ENCODE measurements around the gene SLC44A1.
"Not testable (repeated sequence)": the region's sequence is repeated elsewhere in the genome, so short reads cannot be mapped to it uniquely, and the experiment has no call there.

The SLC44A1 gene

DNA sequence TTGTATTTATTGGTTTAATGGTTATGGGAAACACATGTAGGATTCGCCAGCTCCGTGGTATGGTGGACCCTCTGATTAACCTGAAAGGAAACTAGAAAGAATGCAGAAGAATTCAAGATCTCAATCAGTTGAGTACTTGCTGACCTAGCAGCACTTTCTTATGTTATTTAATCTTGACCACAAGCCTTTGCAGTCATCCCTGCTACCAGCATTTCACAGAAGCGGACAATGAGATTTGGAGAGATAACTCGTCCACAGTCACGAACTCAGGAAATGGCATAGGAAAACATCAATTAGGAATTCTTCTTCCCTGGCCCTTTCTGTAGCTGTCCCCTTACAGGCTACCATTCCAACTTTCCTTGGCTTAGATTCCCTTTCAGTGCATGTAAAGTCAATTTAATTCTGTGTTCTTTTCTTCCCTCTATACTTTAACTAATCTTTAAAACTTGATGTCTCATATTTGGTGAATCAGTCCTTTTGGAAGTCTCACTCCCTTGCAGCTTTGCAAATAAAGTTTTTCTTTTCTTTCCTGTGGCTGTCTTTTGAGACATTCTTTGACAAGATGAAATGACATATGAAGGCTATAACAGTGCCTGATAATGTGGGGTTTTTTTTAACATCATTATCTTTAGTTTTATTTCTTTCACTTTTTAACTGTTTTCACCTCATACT is 1.3 kb upstream of the SLC44A1 start:
- DNase-seq, result no peak

DNA sequence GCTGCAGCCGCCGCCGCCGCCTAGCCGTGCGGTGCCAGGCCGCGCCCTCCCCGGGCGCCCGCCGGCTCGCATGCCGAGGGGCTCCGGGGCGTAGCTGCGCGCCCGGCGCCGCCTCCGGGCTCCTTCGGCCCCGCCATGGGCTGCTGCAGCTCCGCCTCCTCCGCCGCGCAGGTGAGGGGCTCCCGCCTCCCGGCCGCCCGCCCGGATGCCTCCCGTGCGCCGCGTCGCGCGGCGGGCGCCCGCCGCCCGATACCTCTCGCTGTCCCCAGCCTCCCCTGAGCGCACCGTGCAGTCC is 230 bp downstream of the SLC44A1 start:
- DNase-seq, result no peak

DNA sequence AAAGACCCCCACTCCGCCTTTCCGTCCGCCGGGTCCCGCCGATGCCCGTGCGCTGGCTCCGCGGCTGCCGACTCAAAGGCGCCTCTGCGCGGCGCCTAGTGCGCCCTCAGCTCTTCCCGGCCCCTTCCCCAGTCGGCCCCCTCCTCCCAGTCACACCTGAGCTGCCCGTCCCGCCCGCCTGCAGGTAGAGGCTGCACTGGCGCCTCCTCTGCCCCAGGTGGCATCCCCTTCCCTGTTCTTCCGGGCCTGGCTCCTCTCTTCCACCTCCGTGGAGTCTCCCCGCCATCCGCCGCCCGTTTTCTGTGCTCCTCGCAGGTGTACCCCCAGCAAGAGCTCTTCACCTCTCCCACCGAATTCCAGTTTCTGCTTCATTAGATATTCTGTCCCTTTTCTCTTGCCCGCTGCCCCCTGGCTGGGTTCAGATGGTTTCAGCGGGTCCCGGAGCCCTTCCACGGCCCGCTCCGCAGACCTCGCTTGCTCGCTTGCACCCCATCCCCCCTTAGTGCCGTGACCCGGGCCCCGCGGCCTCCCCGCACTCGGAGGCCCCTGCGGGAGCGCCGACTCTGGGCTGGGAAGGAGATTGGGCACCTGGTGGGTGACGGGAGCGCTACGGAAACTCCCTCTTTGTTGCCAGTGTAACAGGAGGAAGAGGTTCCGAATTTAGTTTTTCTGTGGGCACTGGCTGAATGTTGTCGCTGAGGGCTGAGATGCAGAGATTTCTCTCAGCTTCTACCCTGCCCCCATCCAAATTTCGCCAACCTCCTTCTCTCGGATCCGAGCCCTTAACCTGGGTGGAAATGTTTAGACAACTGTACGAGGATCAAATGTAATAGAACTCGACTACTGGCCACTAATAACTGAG is 809 bp downstream of the SLC44A1 start:
- DNase-seq, result peak; percentile 57

DNA sequence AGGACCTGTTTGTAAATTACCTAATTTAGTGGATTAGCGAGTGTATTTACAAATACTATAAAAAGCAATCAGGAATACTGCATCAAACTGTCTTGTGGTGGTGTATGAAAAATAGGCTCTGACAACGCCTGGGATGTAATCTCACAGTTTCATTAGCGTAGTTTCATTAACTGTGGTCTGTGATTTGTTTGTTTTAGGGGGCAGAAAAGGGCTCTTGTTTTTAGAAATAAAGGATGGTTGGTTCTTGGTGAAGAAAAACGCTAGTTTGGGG is 1.4 kb downstream of the SLC44A1 start:
- no peak for DNase-seq

DNA sequence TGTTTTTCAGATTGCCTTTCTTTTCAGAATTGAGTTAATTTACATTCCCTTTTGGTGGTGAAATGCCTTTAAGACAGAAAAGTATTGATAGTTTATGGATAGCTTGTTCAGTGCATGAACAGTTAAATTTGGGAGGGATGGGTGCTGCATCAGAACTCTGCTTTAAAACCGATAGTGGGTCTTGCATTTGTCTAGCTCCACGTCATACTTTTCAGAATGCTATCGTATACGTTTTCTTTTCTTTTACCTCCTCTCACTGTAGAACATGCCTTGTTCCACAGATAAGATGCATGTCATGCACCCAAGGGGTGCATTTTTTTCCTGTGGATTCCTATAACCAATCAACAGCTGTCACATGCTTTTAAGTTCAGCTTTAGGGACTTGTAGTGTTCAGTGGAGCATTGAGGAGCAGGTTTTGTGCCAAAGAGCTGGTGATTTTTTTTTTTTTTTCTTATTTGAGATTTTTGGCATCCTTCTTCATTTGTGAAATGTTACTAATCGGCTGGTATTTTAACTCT is 2.3 kb downstream of the SLC44A1 start:
- DNase-seq, result no peak

DNA sequence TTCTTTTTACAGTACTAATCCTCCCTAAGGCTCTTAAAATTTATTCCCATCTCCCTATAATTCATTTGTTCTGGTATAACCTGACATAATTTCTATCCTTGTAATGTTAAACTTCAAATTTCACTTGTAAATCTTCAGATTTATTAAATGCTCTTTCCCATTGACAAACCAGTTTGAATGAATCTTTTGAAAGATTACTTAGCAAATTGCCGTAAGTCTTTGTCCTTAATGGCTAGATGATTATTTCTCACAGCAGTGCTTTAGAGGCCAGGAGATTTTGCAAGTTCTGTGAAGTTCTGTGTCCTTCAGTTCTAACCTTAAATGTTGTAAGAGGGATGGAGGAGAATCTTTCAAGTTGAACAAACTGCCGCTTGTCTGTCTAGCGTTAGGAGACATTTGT is 4.2 kb downstream of the SLC44A1 start:
- DNase-seq, result no peak

DNA sequence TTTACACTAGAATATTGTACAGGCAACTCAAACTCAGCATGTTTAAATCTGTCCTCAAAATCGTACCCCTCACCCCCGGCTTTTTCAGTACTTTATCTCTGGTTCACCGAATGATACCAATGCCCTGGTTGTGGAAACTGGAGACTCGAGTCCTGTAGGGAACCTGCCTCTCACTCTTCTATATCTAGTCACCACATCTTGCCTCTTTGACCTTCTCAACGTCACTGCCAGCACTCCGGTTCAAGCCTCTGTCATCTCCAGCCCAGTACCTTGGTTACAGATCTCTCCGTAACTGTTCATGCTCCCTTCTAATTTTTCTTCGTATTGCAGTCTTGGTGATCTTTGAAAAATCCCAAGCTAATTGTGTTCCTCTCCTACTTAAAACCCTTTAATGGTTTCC is 6.7 kb downstream of the SLC44A1 start:
- DNase-seq, result no peak

DNA sequence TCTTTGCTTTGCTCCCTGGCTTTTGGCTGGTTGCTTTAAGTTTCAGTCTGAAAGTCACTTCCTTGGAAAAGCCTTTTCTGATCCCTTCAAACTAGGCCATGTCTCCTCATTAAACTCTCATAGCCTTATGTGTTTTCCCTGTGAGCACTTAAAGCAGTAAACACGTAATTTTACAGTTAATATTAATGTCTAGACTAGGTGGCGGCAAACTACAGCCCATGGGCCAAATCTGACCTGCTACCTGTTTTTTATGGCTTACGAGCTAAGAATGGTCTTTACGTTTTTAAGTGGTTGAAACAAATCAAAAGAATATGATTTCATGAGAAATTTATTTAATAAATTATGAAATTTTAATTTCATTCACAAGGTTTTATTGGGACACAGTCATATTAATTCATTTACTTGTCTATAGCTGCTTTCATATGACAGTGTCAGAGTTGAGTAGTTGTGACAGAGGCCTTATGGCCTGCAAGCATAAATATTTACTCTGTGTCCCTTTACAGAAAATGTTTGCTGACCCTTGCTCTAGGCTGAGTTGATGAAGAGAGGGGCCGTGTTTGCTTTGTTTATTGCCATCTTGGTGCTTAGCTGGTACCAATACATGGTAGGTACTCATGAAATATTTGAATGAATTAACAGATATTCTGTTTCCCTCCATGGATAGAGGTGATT is 7.4 kb downstream of the SLC44A1 start:
- DNase-seq, result no peak

DNA sequence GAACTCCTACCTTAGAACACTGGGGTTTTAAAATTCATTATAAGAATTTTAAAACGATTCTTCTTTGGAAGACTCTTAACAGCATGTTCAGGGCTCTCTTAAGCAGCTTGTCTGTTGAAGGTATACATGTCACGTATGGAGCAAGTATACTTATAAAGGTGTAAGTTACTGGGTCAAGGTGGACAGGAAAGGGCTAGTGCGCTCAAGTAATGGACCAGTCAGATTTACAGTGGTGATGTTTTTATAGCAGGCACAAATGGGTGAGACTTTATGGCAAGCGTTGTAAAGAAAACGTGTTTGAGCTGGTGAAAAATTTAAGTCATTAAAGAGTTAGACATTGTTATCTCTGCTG is 7.9 kb downstream of the SLC44A1 start:
- no peak for DNase-seq

DNA sequence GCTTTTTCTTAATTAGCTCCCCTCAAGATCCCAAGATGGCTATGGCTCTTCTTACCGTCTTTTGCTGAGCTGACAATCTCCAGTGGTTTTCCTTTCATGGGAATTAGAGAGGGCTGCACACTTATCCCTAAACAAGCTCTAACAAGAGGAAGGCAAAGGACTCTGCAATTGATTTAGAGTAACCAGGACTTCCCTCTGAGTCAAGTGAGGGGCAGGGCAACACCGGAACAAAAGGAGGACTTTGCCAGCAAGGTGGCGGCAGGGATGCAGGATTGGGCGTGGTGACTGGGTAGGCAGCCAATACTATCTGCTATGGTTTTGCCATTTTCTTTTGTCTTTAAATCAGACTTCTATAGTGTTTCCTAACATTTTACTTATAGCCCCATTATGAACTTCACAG is 9.8 kb downstream of the SLC44A1 start:
- DNase-seq, result no peak

DNA sequence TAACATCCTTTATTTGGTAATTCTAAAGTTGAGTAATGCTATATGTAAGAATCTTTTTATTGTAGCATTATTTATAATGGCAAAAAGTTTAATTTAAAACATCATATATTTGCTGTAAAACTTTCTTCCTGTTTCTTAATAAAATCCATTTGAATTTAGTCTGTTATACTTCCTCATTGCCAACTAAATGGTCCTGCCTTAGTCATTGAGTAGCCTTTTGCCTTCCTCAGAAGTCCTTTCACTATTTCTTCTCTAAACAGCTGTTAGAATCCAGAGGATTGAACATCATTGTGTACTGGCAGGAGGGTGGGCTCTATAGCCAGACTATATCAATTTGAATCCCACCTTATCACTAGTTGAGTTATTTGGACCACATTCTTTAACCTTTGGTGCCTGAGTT is 11.0 kb downstream of the SLC44A1 start:
- no peak for DNase-seq

DNA sequence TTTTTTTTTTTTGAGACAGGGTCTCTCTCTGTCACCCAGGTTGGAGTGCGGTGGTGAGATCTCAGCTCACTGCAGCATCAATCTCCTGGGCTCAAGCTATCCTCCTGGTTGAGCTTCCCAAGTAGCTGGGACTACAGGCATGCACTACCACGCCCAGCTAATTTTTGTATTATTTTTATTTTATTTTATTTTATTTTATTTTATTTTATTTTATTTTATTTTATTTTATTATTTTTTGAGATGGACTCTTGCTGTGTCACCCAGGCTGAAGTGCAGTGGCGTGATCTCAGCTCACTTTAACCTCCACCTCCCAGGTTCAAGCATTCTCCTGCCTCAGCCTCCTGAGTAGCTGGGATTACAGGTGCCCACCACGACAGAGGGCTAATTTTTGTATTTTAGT is 12.1 kb downstream of the SLC44A1 start:
- DNase-seq, result not testable (repeated sequence)

DNA sequence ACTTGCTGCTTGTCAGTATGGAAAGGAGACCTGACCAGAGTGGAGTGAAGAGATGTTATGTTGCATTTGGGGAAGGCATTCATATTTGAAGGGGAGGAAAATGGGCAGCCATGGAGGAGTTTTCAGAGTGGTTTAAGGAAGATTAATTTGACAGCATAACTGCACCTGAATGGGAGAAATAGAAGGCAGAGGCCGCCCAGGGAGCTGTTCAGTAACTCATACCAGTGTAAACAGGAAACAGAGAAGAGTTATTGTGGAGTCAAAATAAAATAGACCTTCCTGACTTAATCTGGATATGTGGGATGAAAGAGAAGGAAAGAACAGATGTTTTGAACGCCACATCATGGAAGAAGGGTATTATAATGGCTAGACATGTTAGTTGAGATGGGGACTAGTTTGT is 13.4 kb downstream of the SLC44A1 start:
- no peak for DNase-seq

DNA sequence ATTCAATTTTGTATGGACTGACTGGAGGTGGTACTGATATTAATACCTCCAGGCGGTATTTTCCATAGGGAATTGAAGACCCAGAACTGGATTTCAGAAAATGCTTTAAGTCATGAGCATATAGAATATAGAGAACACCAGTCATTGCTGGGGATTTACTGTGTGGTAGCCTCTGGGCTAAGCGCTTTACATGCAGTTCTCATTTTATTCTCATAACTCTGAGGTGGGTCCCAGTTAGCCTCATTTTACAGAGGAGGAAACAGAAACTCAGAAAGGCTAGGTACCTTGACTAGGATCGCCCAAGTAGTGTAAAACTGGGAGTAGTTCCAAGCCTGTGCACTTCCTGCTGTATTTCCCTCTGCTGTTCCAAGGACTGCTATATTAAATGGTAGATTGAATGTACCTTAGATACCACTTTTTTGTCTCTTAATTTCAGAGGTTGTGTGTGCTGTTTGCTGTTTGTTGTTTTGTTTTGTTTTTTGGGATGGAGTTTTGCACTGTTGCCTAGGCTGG is 13.8 kb downstream of the SLC44A1 start:
- no peak for DNase-seq

DNA sequence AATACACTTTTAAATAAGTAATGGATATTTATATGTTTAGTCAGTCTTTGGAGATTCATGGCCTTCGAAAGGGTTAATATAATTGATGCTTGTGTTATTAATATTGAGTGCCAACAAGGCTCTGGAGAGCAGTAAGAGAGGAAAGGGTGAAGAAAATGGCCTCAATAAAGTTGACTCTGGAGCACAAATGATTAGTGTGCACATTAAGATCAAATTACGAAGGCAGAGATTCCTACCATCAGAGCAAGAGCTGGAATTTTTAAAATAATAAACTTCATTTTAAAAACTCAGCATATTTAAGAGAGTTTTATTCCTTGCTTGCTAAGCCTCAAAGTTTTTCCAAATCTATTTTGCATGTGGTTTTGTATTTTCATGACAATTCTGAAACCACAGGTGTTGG is 14.8 kb downstream of the SLC44A1 start:
- DNase-seq, result no peak

DNA sequence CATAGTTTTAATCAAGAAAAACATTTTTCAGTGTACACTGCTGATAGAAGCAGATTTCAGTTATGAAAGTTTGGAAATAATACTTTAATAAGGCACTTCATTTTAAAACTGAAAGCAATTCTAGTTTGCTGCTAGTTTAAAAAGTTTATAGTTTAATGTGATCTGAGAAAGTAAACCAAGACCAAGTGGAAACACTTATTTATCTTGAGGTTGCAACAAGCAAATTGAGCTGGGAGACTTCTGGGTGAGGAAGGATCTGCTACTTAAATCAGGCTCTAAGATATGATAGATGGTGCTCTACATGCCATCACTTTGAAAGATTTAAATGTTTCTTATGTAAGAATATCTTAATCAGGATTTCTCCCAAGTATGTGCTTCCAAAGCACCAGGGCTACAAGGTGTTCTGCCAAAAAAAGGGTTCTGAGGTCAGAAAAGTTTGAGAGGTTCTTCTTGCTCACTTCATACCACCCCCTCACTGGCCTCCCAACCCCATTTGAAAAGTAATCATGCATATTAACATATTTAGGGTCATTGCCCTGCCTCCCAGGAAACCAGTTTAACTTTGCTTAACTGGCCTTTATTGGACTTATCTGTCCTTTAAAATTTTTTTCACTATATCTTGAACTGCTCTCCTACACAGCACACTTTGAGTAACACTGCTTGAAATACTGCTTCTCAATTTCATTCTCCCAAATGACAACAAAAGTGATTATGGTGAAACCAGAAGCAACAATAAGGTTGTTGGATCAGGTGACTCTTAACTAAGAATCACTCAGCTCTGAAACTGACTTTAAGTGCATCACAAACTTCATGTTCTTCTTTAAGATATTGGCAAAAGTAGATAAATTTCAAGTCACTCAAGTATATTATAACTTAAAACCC is 15.5 kb downstream of the SLC44A1 start:
- DNase-seq, result no peak

DNA sequence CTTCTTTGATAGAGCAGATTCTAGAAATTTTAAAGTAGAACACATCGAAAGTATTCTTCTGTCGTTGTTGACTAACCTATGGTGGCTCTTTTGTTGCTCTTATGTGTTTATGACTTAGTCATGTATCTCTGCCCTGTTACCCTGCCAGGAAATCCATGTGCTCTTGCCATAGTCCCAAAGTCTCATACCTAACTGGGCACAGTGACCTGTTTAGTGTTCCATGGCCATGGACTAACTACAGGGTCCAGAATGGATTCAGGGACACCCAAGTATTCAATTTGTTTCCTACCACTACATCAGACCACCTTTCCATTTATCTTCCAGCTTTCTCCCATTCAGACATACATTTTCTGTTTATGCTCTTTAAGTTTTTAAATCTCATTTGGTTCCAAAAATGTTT is 18.0 kb downstream of the SLC44A1 start:
- no peak for DNase-seq

DNA sequence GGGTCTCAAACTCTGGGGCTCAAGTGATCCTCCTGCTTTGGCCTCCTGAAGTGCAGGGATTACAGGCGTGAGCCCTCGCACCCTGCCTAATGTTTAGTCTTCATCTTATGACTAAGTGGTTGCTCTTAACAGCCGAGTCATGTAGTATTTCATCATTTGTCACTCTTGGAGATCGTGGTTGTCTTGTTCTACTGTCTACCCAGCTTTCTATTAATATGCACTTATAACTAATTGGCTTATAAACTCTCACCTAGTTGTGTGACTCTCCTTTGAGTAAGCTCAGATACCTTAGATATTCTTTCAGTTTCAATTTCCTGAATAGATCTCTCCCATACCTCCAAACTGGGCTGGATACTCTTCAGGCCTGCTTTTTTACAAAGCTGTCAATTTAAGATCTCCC is 19.9 kb downstream of the SLC44A1 start:
- no peak for DNase-seq

DNA sequence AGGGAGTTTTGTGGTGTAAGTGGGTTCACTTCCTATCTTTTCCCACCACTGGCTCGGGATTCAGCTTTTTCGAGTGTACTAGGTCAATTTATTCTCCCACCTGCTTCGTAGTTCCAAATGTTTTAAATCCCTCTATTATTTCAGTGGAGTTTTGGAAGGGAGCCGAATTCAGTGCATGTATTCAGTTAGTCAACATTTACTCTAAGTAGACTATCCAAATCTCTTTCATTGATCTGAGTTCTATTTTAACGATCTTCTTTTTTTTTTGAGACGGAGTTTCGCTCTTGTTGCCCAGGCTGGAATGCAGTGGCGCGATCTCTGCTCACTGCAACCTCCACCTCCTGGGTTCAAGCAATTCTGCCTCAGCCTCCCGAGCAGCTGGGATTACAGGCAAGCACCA is 23.8 kb downstream of the SLC44A1 start:
- not testable (repeated sequence) for DNase-seq

DNA sequence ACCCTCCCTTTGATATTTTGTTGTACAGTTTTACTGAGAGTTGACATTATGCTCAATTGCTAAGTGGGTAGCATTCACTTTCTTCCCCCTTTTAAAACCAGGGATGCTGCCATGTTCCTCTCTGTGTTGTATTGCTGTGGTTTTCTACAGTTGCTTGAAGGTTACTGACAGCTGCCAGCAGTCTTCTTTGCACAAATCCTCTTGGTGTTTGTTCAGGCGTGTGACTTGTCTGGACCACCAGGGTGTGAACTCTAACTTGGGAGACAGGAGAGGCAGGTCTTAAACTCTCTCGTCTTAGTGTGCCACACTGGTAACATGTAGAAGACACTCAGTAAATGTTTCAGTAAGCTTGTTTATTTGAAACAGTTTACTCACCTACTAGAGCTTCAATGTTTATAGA is 25.1 kb downstream of the SLC44A1 start:
- DNase-seq, result no peak

DNA sequence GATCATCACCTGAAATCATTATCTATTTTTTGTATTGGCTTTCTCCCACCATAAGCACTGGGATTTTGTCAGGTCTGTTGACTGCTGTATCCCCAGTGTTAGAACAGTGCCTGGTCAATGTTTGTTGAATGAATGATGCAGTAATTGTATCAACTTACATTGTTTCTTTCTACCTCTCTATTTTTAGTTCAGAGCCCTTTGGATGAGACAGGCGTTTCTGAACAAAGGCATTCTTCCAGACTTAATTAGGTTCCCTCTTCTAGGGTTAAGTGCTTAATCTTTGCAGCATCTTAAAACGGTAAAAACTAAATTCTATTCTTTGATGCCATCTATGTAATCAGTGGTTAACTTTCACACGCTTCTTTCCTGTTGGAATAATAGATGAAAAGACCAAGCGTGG is 26.3 kb downstream of the SLC44A1 start:
- no peak for DNase-seq

DNA sequence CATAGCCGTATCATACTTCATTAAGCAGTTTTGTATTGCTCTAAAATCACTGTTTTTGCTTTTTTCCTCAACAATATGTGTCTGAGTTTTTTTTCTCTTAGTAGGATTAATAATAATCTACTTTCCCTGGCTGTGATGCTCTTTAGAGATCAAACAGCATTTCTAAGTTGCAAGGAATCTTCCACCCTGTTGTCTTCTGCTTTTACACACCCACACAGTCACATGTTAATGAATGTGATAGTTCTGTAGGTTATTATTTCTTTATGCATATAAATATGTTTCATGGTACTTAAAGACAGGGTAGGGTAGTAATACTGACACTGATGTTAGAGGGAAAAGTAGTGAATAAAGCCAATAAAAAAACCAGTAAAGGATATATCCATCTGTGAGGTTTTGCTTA is 29.3 kb downstream of the SLC44A1 start:
- no peak for DNase-seq

DNA sequence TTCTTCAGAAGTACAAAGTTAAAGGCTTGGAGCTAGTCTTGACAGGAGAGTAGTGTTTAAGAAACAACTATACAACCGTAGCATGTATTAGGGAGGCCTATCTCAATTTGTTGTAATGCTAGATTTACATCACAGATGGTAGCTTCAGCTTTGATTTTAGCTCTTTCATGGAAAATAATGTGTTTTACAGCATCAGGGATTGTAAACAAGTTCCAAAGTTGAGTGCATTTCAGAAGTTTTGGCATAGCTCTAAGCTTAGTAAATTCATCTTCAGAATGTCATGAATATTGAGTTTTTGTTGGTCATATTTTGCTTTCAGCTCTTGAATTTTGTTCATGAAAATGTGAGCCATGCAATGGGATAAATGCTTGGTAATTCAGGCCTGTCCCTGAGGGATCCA is 30.7 kb downstream of the SLC44A1 start:
- DNase-seq, result no peak
